Measurements from ENCODE around the gene SYNE1.
A peak's percentile ranks its signal among the peaks of the same experiment; 100 is the strongest.
"Not testable (repeated sequence)": the region's sequence is repeated elsewhere in the genome, so short reads cannot be mapped to it uniquely, and the experiment has no call there.

The SYNE1 gene

DNA sequence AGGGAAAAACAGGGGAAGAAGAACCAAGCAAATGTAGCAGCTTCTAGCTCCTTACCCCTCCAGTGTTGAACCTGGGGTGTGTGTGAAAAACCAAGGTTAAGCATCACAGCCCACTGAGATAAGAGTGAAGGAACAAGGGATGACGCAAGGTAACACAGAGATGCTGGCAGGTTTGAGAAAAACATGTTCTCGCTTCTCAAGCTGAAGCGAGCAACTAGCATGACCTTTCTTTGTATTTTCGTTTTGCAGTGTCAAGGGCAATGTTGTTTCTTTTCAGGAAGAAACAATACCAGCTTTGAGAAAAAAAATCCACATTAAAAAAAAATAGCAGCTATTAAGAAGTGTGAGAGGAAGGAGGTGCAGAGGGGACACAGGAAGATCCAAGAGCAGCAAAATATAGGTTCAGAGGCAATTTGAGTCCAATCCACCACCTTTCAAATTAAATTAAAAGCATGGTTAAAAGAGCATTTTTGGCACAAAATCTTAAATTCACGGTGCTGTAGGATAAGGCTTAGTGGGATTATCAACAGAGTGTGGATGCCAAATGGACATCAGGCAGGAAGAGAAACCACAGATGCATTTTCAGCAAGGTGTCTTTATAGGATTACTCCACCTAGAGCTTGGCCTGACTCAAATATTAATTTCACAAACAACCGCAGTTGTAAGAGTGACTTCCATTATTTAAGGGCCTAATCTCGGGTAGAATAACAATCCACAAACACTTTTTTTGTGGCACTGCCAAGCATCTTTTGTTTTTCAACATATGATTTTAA is 70.9 kb downstream of the SYNE1 start:
- no peak for DNase-seq

DNA sequence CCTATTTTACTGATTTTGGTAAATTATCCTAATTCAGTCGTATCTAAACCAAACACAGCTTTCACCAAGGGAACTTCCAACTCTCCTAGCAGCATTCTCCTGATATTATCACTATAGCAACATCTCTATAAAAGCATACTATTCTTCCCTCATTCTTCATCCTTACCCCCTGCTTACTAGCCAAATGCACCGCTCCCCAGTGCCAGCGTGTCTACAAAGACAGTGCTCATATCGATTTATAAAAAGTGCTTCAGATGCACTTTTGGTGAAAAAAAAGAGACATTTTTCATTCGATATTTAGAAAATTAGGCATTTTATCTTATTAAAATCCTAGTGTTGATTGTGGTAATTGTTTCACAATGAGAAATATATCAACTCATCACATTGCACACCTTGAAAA is 74.0 kb downstream of the SYNE1 start:
- no peak for DNase-seq

- DNase-seq, result not testable (repeated sequence)
These were observed 78.4 kb downstream of the SYNE1 start for GRCh38 chr6:152558798-152559197.

- no peak for DNase-seq
These were observed 79.7 kb downstream of the SYNE1 start for GRCh38 chr6:152557502-152557901.

DNA sequence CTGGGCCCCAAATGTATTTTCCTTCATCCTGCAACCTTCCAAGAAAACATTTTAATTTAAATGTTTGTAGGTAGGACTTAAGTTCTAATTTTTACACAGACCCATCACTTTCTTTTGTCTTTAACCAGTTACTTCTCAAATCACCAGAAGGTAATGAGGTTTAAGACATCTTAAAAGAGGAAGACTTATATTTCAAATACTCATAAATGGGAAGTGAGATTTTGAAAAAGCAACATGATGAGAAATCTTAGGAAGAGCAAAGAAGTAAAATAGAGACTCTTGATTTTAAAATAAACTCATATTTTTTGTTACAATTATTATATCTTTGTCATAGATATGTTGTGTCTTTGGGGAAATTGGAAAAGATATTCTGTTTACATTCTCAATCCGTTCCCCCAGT is 82.3 kb downstream of the SYNE1 start:
- DNase-seq, result peak in 2 of 3 donors; percentile 24 to 25

- DNase-seq, result peak; percentile 74 to 78 (median 77)
These were observed 84.4 kb downstream of the SYNE1 start for GRCh38 chr6:152552616-152553209.

DNA sequence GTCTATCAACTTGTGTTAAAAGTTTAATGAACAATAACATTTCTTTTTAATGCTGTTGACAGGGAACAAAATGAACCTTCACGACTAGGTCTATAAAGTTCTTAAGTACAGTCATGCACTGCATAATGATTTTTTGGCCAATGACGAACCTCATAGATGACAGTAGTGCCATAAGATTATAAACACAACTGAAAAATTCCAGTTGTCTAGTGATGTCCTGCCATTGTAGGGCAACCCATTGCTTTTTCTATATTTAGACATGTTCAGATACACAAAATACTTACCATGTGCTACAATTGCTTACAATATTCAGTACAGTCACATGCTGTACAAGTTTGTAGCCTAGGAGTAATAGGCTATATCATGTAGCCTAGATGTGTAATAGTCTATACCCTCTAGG is 93.6 kb downstream of the SYNE1 start:
- DNase-seq, result no peak

- DNase-seq, result peak; percentile 70 to 75 (median 71)
These were observed 96.8 kb downstream of the SYNE1 start for GRCh38 chr6:152540381-152540780.

DNA sequence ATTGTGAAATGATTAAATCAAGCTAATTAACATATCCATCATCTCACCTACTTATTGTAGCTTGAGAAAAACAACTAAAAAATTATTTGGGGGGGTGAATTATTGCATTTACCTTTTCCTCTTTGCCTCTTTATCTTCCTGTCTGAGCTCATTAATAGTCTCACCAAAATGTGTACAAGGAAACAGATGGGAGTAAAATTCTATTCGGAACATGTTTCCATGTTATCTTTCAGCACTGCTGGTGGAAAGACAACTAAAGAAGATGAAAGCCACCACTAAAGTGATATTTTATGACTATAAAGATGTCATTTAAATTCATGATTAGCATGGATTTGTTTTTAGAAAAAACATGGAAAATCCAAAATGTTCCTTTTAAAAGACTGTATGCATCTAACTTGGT is 102.6 kb downstream of the SYNE1 start:
- no peak for DNase-seq

DNA sequence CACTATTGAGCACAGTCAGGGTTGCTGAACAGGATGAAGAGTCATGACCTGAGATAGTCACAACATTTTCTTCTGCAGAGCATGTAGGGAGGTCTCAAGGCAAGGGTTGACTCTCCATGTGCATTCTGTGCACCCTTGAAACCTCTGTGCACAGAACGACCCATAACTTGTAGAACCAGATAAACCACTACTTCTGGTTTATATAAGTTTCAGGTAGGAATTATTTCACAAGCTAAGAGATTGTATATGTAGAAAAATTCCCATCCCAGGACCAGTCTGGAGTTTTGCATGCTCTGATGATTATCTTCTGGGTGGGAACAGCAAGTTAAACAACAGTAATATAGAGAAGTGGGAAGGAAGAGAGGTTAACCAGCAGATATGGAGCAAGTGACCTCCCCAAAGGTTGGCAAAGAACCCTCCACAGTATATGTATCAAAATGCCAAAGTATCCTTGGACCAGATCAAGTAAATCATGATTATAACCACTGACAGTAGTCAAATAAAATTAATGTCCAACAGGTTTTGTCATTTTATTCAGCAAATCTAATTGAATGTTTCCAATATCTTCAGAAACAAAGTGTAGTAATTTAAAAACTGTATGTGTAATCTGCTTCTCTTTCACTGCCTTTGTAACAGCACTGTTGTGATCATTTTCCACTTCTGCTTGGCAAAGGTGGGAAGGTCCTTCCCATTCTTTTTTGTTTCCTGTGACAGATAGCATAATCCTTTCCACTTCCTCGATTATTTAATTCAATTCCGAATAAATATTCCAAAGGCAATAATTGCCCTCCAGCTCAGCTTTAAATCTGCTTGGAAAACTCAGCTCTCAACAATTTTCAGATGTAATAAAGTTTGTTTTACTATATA is 104.4 kb downstream of the SYNE1 start:
- DNase-seq, result no peak

DNA sequence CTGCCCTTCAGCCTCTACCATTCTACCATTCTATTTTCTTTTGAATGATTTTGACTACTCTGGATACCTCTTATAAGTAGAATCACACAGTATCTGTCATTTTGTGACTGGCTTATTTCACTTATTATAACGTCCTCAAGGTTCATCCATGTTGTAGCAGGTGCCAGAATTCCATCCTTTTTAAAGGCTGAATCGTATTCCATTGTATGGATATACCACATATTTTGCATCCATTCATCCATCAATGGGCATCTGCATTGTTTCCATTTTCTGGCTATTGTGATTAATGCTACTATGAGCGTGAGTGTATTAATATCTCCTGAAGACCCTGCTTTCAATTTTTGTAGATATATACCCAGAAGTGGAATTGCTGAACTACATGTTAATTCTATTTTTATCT is 105.5 kb downstream of the SYNE1 start:
- DNase-seq, result no peak

DNA sequence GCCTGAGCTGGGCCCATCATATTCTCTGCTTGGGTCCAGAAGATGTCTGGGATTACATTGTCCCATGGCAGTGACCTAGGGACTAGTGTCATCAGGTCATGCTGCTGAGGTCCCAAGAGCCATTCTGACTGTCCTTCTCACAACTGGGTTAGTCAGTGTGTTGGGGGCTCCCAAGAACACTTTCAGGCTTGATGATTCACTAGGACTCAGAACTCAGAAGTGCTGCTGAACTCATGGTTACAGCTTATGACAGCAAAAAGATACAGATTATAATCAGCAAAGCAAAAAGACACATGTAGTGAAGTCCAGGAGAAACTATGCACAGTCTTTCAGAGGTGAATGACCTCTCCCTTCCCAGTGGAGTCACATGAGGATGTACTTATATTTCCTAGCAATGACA is 107.8 kb downstream of the SYNE1 start:
- DNase-seq, result peak; percentile 49 to 63 (median 50)

GRCh38 chr6:152514120-152514519 is 123.0 kb downstream of the SYNE1 start:
- DNase-seq, result not testable (repeated sequence)

DNA sequence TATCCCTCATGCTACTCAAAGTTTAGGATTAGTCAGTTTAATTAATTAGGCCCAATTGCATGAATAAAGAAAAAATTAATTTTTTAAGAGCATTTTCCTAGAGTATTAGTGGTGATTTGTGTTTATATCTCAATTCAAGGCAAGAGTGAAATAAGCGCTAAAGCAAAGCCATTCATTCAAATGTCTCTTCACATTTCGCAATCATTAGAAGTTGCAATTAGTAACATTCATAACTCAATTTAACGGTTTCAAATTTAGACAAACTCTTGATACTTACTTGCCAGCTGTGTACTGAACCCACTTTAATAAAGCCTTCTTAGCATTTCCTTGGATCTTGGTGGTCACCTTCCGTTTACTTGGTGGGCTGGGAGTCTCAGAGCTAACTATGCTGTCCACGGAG is 127.2 kb downstream of the SYNE1 start:
- DNase-seq, result no peak

GRCh38 chr6:152508477-152508876 is 128.7 kb downstream of the SYNE1 start:
- no peak for DNase-seq

GRCh38 chr6:152503546-152503945 is 133.6 kb downstream of the SYNE1 start:
- DNase-seq, result peak; percentile 0 to 56 (median 54)

DNA sequence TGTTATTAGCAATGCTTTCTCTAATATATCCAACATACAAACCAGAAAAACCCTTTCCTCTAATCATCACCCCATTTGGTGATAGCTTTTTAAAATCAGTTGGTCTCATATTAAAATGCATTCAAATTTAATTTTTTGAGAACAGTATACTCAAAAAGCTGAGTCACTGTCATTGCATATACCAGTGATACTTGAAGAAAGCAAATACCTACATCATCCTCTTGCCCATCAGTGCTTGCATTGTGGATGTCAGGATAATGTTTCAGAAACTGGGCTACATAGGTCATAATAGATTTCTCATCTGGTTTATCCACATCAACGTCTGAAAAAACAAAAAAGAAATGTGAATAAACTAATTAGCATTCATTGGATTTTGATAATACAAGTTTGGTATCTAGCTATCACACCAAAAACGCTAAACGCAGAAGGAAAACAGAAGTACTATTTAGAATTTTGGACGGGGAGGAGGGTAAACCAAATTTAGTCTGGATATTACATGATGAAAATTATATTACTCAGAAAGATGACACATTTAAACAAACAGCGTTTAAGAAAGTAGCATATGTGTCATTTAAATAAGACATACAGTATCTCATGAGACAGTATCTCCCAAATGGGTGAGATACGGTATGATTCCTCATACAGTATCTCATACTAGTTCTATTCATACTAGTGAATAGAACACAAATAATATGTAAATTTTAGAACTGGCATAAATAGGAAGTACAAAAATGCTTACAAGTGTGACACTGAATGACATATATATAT is 134.6 kb downstream of the SYNE1 start:
- peak in 1 of 3 donors; percentile 4 for DNase-seq

GRCh38 chr6:152499931-152500330 is 137.2 kb downstream of the SYNE1 start:
- no peak for DNase-seq

DNA sequence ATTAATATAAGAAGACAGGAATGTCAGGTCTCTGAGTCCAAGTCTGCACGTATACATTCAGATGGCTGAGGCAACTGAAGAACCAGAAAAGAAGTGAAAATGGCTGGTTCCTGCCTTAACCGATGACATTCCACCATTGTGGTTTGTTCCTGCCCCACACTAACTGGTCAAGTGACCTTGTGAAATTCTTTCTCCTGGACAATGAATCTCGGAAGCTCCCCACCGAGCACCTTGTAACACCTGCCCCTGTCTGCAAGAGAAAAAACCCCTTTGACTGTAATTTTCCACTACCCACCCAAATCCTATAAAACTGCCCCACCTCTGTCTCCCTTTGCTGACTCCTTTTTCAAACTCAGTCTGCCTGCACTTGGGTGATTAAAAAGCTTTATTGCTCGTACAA is 140.4 kb downstream of the SYNE1 start:
- no peak for DNase-seq

DNA sequence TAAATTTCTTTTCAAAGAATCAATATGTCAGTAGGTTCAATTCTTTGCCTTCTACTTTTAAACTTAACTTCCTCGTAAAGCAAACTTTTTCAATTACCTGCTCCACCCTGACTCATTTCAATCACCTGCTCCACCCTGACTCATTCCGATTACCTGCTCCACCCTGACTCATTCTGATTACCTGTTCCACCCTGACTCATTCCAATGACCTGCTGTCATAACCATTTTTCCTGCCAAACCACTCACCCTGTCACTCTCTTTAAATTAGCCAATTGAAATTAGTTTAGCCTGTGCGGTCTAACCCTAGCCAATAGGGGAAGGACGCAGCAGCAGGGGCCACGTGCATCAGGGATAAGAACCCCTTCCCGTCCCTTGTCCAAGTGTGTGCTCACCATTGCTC is 141.7 kb downstream of the SYNE1 start:
- DNase-seq, result not testable (repeated sequence)

DNA sequence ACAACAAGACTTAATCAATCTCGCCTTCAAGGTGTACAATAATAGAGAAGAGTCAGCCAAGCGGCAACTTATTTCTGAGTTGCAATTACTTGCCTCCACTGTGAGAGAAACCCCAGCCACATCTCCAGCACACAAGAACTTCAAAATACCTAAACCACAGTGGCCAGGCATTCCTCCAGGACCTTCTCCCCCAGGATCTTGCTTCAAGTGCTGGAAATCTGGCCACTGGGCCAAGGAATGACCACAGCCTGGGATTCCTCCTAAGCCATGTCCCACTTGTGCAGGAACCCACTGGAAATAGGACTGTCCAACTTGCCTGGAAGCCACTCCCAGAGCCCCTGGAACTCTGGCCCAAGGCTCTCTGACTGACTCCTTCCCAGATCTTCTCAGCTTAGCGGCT is 144.9 kb downstream of the SYNE1 start:
- DNase-seq, result not testable (repeated sequence)

DNA sequence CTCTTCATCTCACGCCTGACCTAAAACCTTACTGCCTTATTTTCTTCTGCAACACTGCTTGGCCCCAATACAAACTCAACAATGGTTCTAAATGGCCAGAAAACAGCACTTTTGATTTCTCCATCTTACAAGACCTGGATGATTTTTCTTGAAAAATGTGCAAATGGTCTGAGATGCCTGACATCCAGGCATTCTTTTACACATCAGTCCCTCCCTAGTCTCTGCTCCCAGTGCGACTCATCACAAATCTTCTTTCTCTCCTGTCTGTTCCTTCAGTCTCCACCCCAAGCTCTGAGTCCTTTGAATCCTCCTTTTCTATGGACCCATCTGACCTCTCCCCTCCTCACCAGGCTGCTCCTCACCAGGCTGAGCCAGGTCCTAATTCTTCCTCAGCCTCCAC is 145.7 kb downstream of the SYNE1 start:
- DNase-seq, result not testable (repeated sequence)

- not testable (repeated sequence) for DNase-seq
These were observed 146.2 kb downstream of the SYNE1 start for GRCh38 chr6:152490971-152491378.
